Mesenchymal stem cell (in vitro differentiated cells and primary cell): ENCODE results near the gene ETF1.

ENCODE experiments used
- DNase-seq: peaks from one replicate; pipeline ENCODE4 v3.0.0-alpha.2; 2013
- H2AFZ ChIP-seq: one replicate; pipeline ENCODE4 v1.6.1; 2013; ENCODE audit warnings: low read depth, mild to moderate bottlenecking, control low read depth, inconsistent platforms, low read length, moderate library complexity
- H2AK5ac ChIP-seq: 2 replicates; pipeline ENCODE4 v1.6.1; 2013; ENCODE audit warnings: low read length, moderate library complexity, mild to moderate bottlenecking, inconsistent platforms; ENCODE audit not compliant: severe bottlenecking
- H2BK120ac ChIP-seq: one replicate; pipeline ENCODE4 v1.6.1; 2013; ENCODE audit warnings: low read depth, mild to moderate bottlenecking, inconsistent platforms, low read length, moderate library complexity
- H2BK12ac ChIP-seq, 2 experiments: one replicate each; pipeline ENCODE4 v1.6.1; 2013; ENCODE audit warnings: inconsistent platforms in 2 of 2, low read length in 2 of 2, mild to moderate bottlenecking in 2 of 2, moderate library complexity in 2 of 2, control low read depth in 1 of 2
- H2BK15ac ChIP-seq: one replicate; pipeline ENCODE4 v1.6.1; 2013; ENCODE audit warnings: mild to moderate bottlenecking, low read depth, inconsistent platforms; ENCODE audit not compliant: poor library complexity, severe bottlenecking
- H2BK5ac ChIP-seq: 2 replicates; pipeline ENCODE4 v1.6.1; 2013; ENCODE audit warnings: low read depth, mild to moderate bottlenecking, low read length, control low read depth, inconsistent platforms; ENCODE audit not compliant: poor library complexity, severe bottlenecking
- H3K14ac ChIP-seq, 2 experiments: one replicate each; pipeline ENCODE4 v1.6.1; 2013; ENCODE audit warnings: inconsistent platforms in 2 of 2, low read length in 2 of 2, control low read depth in 1 of 2, mild to moderate bottlenecking in 1 of 2, moderate library complexity in 1 of 2
- H3K18ac ChIP-seq, 2 experiments: one replicate each; pipeline ENCODE4 v1.6.1; 2013; ENCODE audit warnings: inconsistent platforms in 2 of 2, low read length in 2 of 2, control low read depth in 1 of 2, low read depth in 1 of 2, mild to moderate bottlenecking in 1 of 2
- H3K23ac ChIP-seq, 2 experiments: one replicate each; pipeline ENCODE4 v1.6.1; 2013; ENCODE audit warnings: inconsistent platforms in 2 of 2, low read length in 2 of 2, mild to moderate bottlenecking in 2 of 2, moderate library complexity in 2 of 2, control low read depth in 1 of 2
- H3K27ac ChIP-seq: 2 replicates; pipeline ENCODE4 v1.5.1; 2013; ENCODE audit warnings: mild to moderate bottlenecking, moderate library complexity, low read length, control low read depth, inconsistent platforms; ENCODE audit not compliant: poor library complexity, severe bottlenecking
- H3K27me3 ChIP-seq, 2 experiments: 2 replicates each; pipeline versions ENCODE4 v1.6.1 to v1.7.0; 2013; ENCODE audit warnings: low read length in 2 of 2, mild to moderate bottlenecking in 2 of 2, moderate library complexity in 2 of 2, control low read depth in 1 of 2, inconsistent platforms in 1 of 2; ENCODE audit not compliant: control insufficient read depth in 1 of 2, insufficient read depth in 1 of 2
- H3K36me3 ChIP-seq, 2 experiments: 2 replicates each; pipeline versions ENCODE4 v1.6.1 to v1.7.0; 2013; ENCODE audit warnings: low read length in 2 of 2, control low read depth in 1 of 2, inconsistent platforms in 1 of 2, low read depth in 1 of 2, mild to moderate bottlenecking in 1 of 2; ENCODE audit not compliant: insufficient read depth in 2 of 2, control insufficient read depth in 1 of 2
- H3K4ac ChIP-seq, 2 experiments: one replicate each; pipeline ENCODE4 v1.6.1; 2013; ENCODE audit warnings: inconsistent platforms in 2 of 2, low read length in 2 of 2, mild to moderate bottlenecking in 2 of 2, moderate library complexity in 2 of 2, control low read depth in 1 of 2, low read depth in 1 of 2
- H3K4me1 ChIP-seq: 2 replicates; pipeline ENCODE4 v1.6.1; 2013; ENCODE audit warnings: low read depth, low read length, control low read depth; ENCODE audit not compliant: control insufficient read depth, insufficient read depth
- H3K4me2 ChIP-seq: 2 replicates; pipeline ENCODE4 v1.6.1; 2013; ENCODE audit warnings: low read length, mild to moderate bottlenecking, inconsistent platforms; ENCODE audit not compliant: poor library complexity, severe bottlenecking
- H3K4me3 ChIP-seq, 2 experiments: 2 replicates each; pipeline versions ENCODE4 v1.5.1 to v1.7.0; 2013; ENCODE audit warnings: low read length in 2 of 2, mild to moderate bottlenecking in 2 of 2, control low read depth in 1 of 2, low read depth in 1 of 2; ENCODE audit not compliant: insufficient read depth in 1 of 2
- H3K79me1 ChIP-seq: replicated peaks from 2 replicates; pipeline ENCODE4 v1.6.1; 2013; ENCODE audit warnings: mild to moderate bottlenecking, control low read depth, low read length, inconsistent platforms; ENCODE audit not compliant: poor library complexity, severe bottlenecking
- H3K9ac ChIP-seq: 2 replicates; pipeline ENCODE4 v1.7.0; 2013; ENCODE audit warnings: mild to moderate bottlenecking, low read length, moderate library complexity
- H3K9me3 ChIP-seq: 2 replicates; pipeline ENCODE4 v1.7.0; 2013; ENCODE audit warnings: mild to moderate bottlenecking, low read length; ENCODE audit not compliant: control insufficient read depth
- H4K8ac ChIP-seq: one replicate; pipeline ENCODE4 v1.6.1; 2013; ENCODE audit warnings: inconsistent platforms, mild to moderate bottlenecking, low read length, moderate library complexity
- H4K91ac ChIP-seq: one replicate; pipeline ENCODE4 v1.6.1; 2013; ENCODE audit warnings: mild to moderate bottlenecking, low read length, inconsistent platforms
- WGBS: methylation state at CpG from one replicate; pipeline ENCODE4 v1.1.7; 2013; ENCODE audit warnings: mixed read lengths; 5-methylcytosine and 5-hydroxymethylcytosine counted together

The ETF1 gene

GRCh38 chr5:138464008-138464387 lies 79.0 kb downstream of the ETF1 start:
- under 1% methylated on average over 33 of the region's 34 CpGs for WGBS
- H4K8ac ChIP-seq = peak overlapping the region; percentile 91
- peak overlapping the region; percentile 95 to 98 for H3K18ac ChIP-seq
- peak overlapping the region; percentile 83 for H2BK5ac ChIP-seq
- H3K4me2 ChIP-seq = peak overlapping the region; percentile 95
- peak overlapping the region; percentile 95 for H4K91ac ChIP-seq
- peak overlapping the region; percentile 84 for H2AFZ ChIP-seq
- peaks cover 13 to 16% of the 10 kb centered on the region in 2 experiments for H3K36me3 ChIP-seq
- H3K9me3 ChIP-seq = no peaks in the 10 kb centered on the region
- H3K9ac ChIP-seq = peak overlapping the region; percentile 94
- H3K23ac ChIP-seq = no peak overlapping the region
- no peak overlapping the region for H2AK5ac ChIP-seq
- peak overlapping the region; percentile 93 for H3K27ac ChIP-seq
- peaks cover 27% of the 10 kb centered on the region for H3K4me1 ChIP-seq
- H2BK120ac ChIP-seq = peak overlapping the region; percentile 91
- H2BK12ac ChIP-seq = peak overlapping the region in 1 of 2 experiments; percentile 34
- peak overlapping the region; percentile 72 to 92 for H3K4me3 ChIP-seq
- H3K14ac ChIP-seq = peak overlapping the region in 1 of 2 experiments; percentile 63
- peak overlapping the region; percentile 77 to 90 for H3K4ac ChIP-seq
- H3K27me3 ChIP-seq = no peaks in the 10 kb centered on the region
- peak; percentile 96 for DNase-seq
- peaks cover 5% of the 10 kb centered on the region for H3K79me1 ChIP-seq
- no peak overlapping the region for H2BK15ac ChIP-seq

- peak overlapping the region; percentile 71 to 94 for H3K18ac ChIP-seq
- H3K9me3 ChIP-seq = no peaks in the 10 kb centered on the region
- DNase-seq = no peak
- peaks cover 5% of the 10 kb centered on the region for H3K79me1 ChIP-seq
- H2BK15ac ChIP-seq = no peak overlapping the region
- no peak overlapping the region for H3K23ac ChIP-seq
- H3K27me3 ChIP-seq = no peaks in the 10 kb centered on the region
- 26% methylated on average over 11 of the region's 21 CpGs for WGBS
- peak overlapping the region; percentile 95 for H4K91ac ChIP-seq
- H3K4ac ChIP-seq = peak overlapping the region; percentile 77 to 90
- H3K27ac ChIP-seq = peak overlapping the region; percentile 89
- H3K9ac ChIP-seq = peak overlapping the region; percentile 94
- H3K4me2 ChIP-seq = peak overlapping the region; percentile 89
- H4K8ac ChIP-seq = peak overlapping the region; percentile 91
- H3K36me3 ChIP-seq = peaks cover 13 to 16% of the 10 kb centered on the region in 2 experiments
- H2AK5ac ChIP-seq = no peak overlapping the region
- H3K14ac ChIP-seq = peak overlapping the region in 1 of 2 experiments; percentile 84
- peak overlapping the region; percentile 57 for H2AFZ ChIP-seq
- peak overlapping the region; percentile 84 for H2BK120ac ChIP-seq
- peaks cover 27% of the 10 kb centered on the region for H3K4me1 ChIP-seq
- peak overlapping the region; percentile 45 to 92 for H2BK12ac ChIP-seq
- peak overlapping the region; percentile 83 for H2BK5ac ChIP-seq
- H3K4me3 ChIP-seq = peak overlapping the region; percentile 64 to 92
Observed at GRCh38 chr5:138463419-138464007, 79.5 kb downstream of the ETF1 start.

- DNase-seq = peak; percentile 86
- Histone ChIP-seq H4K8ac (peak overlapping the region; percentile 38), H3K36me3 (no peaks in the 10 kb centered on the region), H2AFZ (no peak overlapping the region), H3K9ac (peak overlapping the region; percentile 23), H3K27me3 (peaks cover 4 to 6% of the 10 kb centered on the region in 2 experiments), H3K4ac (no peak overlapping the region), H3K23ac (no peak overlapping the region), H4K91ac (no peak overlapping the region), H2BK120ac (no peak overlapping the region), H3K4me2 (no peak overlapping the region), H2BK12ac (no peak overlapping the region), H3K4me3 (no peak overlapping the region), H3K18ac (no peak overlapping the region), H3K4me1 (peaks cover 14% of the 10 kb centered on the region), H3K9me3 (no peaks in the 10 kb centered on the region), H2BK15ac (no peak overlapping the region), H2AK5ac (no peak overlapping the region), H2BK5ac (no peak overlapping the region), H3K27ac (no peak overlapping the region), H3K14ac (no peak overlapping the region), H3K79me1 (no peaks in the 10 kb centered on the region)
- 91% methylated on average over 11 of the region's 11 CpGs for WGBS
Observed at GRCh38 chr5:138461343-138462125, 81.5 kb downstream of the ETF1 start.

- Histone ChIP-seq H3K4ac (no peak overlapping the region), H3K27ac (no peak overlapping the region), H3K9me3 (no peaks in the 10 kb centered on the region), H2AK5ac (no peak overlapping the region), H3K27me3 (peaks cover 10 to 11% of the 10 kb centered on the region in 2 experiments), H3K23ac (no peak overlapping the region), H4K91ac (no peak overlapping the region), H2BK120ac (no peak overlapping the region), H3K9ac (peak overlapping the region; percentile 23), H3K36me3 (no peaks in the 10 kb centered on the region), H3K4me1 (peaks cover 5% of the 10 kb centered on the region), H3K18ac (no peak overlapping the region), H3K4me2 (no peak overlapping the region), H2BK15ac (no peak overlapping the region), H3K79me1 (no peaks in the 10 kb centered on the region), H2BK12ac (no peak overlapping the region), H3K14ac (no peak overlapping the region), H2BK5ac (no peak overlapping the region), H3K4me3 (no peak overlapping the region), H2AFZ (no peak overlapping the region), H4K8ac (no peak overlapping the region)
- DNase-seq = no peak
- 80% methylated on average over 4 of the region's 4 CpGs for WGBS
Observed at GRCh38 chr5:138460032-138460693, 82.9 kb downstream of the ETF1 start.
